ENCODE measurements around the gene GNPTAB. TPM values are rescaled to one million over a fixed set of nuclear protein-coding genes. Genes with fewer than 3 reads are reported as not detected.

Gene GNPTAB
- total and polyA plus RNA-seq, 7 donors: 12.0 to 42.2 (median 25.4) TPM

- intact Hi-C loops (cut with DNase I): no loop called here
- 36 to 63% methylated on average over 3 of the region's 3 CpGs for WGBS, 2 donors
- TF ChIP-seq, protein P1, sequence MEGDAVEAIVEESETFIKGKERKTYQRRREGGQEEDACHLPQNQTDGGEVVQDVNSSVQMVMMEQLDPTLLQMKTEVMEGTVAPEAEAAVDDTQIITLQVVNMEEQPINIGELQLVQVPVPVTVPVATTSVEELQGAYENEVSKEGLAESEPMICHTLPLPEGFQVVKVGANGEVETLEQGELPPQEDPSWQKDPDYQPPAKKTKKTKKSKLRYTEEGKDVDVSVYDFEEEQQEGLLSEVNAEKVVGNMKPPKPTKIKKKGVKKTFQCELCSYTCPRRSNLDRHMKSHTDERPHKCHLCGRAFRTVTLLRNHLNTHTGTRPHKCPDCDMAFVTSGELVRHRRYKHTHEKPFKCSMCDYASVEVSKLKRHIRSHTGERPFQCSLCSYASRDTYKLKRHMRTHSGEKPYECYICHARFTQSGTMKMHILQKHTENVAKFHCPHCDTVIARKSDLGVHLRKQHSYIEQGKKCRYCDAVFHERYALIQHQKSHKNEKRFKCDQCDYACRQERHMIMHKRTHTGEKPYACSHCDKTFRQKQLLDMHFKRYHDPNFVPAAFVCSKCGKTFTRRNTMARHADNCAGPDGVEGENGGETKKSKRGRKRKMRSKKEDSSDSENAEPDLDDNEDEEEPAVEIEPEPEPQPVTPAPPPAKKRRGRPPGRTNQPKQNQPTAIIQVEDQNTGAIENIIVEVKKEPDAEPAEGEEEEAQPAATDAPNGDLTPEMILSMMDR (IDR thresholded peaks at IDR 0.05): no peak
- TF ChIP-seq POLR2AphosphoS5 (IDR thresholded peaks at IDR 0.05) (no peak), POLR2A (IDR thresholded peaks at IDR 0.05) (no peak), EP300 (IDR thresholded peaks at IDR 0.05) (no peak)
Measured at GRCh38 chr12:101714877-101715444, 115.8 kb downstream of the GNPTAB start.

GRCh38 chr12:101713930-101714329 is 116.8 kb downstream of the GNPTAB start:
- no peak for DNase-seq
- TF ChIP-seq, protein P1 (IDR thresholded peaks at IDR 0.05): no peak
- TF ChIP-seq POLR2AphosphoS5 (IDR thresholded peaks at IDR 0.05): no peak
- TF ChIP-seq EP300 (IDR thresholded peaks at IDR 0.05): no peak
- no peak for TF ChIP-seq POLR2A (IDR thresholded peaks at IDR 0.05)
- Histone ChIP-seq H3K36me3 (peaks cover 0 to 10% (median 0%) of the 10 kb centered on the region in 4 donors), H3K9me3 (no peaks in the 10 kb centered on the region), H3K27ac (peak overlapping the region; percentile 43 to 58 (median 46)), H3K27me3 (no peaks in the 10 kb centered on the region), H3K4me1 (peaks cover 0 to 34% (median 24%) of the 10 kb centered on the region in 4 donors), H3K4me3 (no peak overlapping the region)
- intact Hi-C loops (cut with DNase I): no loop called here
- 15 to 74% methylated on average over 2 of the region's 2 CpGs for WGBS, 2 donors

More at GRCh38 chr12:101714877-101715444, 115.8 kb downstream of the GNPTAB start:
- Histone ChIP-seq H3K4me1 (peaks cover 0 to 28% (median 21%) of the 10 kb centered on the region in 4 donors), H3K27ac (no peak overlapping the region), H3K4me3 (no peak overlapping the region), H3K36me3 (peaks cover 0 to 11% (median 0%) of the 10 kb centered on the region in 4 donors), H3K27me3 (no peaks in the 10 kb centered on the region), H3K9me3 (no peaks in the 10 kb centered on the region)
- no peak for DNase-seq

DNA sequence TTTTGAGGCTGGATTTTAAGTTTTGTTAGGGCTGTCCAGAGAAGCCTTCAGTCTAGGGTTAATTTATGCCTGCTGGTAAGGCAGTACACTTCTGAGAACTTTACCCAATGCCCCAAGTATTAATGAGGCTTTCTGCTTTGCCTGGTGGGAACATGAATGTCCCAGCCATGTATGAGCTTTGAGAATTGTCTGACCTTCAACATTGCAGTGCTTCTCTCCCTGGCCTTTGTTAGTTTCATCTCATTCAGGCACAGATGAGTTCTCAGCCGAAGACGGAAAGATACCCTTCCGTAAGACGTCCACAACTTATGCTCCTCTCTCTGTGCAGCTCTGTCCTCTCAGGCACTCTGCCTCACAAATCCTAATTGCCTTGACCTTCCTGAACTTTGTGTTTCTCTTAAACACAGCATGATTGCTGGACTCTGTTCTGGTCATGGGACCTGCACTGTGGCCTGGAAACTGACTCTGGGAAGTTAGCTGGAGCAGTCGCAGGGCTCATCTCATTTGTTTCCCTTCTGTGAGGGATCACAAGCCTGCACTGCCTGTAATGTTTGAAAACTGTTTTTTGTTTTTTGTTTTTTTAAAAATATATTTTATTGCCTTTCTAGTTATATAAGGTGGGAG is 117.6 kb downstream of the GNPTAB start:
- peaks cover 0 to 34% (median 24%) of the 10 kb centered on the region in 4 donors for H3K4me1 ChIP-seq
- DNase-seq: peak; percentile 72

DNA sequence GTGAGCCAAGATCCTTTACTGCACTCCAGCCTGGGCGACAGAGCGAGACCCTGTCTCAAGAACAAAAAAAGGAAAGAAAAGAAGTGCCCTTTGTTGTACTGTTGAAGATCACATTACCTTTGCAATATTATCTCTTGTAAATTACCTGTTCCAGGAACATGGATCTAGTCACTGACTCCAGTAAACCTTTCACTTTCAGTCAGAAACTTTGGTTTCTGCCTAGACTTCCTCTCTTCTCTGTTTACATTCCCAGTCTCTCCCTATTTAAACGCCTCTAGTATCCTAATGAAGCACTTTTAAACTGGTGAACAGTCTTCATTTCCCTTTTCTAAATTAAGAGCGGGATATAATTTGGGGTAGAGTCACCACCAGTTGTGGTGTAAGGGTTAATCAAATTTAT is 120.5 kb downstream of the GNPTAB start:
- intact Hi-C loops (cut with DNase I): no loop called here
- Histone ChIP-seq H3K4me1 (peaks cover 0 to 34% (median 24%) of the 10 kb centered on the region in 4 donors), H3K4me3 (no peak overlapping the region), H3K27me3 (no peaks in the 10 kb centered on the region), H3K9me3 (no peaks in the 10 kb centered on the region), H3K27ac (no peak overlapping the region), H3K36me3 (no peaks in the 10 kb centered on the region)
- TF ChIP-seq EP300 (IDR thresholded peaks at IDR 0.05) (no peak), POLR2AphosphoS5 (IDR thresholded peaks at IDR 0.05) (no peak)
- TF ChIP-seq, protein P1 (IDR thresholded peaks at IDR 0.05): no peak
- DNase-seq: no peak
- 72% methylated on average over 4 of the region's 4 CpGs for WGBS, 2 donors

More for the DNA sequence above, 117.6 kb downstream of the GNPTAB start:
- WGBS, 2 donors: 12 to 61% methylated on average over 5 of the region's 5 CpGs
- peak overlapping the region in 1 of 4 donors; percentile 6 for H3K4me3 ChIP-seq
- no peaks in the 10 kb centered on the region for H3K27me3 ChIP-seq
- intact Hi-C loops (cut with DNase I): no loop called here
- TF ChIP-seq EP300 (IDR thresholded peaks at IDR 0.05): no peak
- no peak for TF ChIP-seq POLR2A (IDR thresholded peaks at IDR 0.05)
- peak in 1 of 4 donors; percentile 29 for TF ChIP-seq POLR2AphosphoS5 (IDR thresholded peaks at IDR 0.05)
- H3K27ac ChIP-seq: peak overlapping the region; percentile 43 to 58 (median 46)
- no peaks in the 10 kb centered on the region for H3K9me3 ChIP-seq
- H3K36me3 ChIP-seq: peaks cover 0 to 10% (median 0%) of the 10 kb centered on the region in 4 donors

DNA sequence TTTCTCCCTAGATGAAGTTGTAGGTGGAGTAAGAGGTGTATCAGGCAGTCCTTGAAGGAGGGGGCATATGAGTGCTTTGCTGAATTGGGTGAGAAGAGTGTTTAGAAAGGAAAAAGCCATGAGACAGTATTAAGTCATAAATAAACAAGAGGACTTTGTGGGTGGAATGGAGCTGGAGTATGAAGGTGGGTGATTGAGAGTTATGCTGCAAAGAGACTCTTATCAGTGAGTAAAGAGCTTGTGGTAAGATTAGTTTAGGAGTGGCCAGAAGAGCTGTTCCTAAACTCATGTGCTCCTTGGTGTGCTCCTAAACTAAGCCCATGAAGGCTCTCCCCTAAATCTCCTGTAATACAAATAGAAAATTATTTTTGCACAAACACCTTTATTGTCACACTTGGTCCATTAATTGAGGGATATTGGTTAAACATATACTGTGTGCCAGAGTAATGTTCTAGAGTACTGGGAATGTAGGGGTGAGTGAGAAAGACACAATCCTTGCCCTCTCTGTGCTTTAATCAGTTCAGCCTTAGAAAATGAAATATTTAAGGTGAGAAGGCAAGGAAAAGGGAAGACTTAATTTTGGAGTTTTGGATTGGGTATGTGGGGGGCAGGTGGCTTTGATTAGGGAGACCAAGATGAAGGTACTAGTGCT is 123.5 kb downstream of the GNPTAB start:
- Histone ChIP-seq H3K4me1 (peaks cover 0 to 31% (median 12%) of the 10 kb centered on the region in 4 donors), H3K9me3 (no peaks in the 10 kb centered on the region), H3K36me3 (no peaks in the 10 kb centered on the region), H3K27ac (no peak overlapping the region), H3K4me3 (no peak overlapping the region), H3K27me3 (no peaks in the 10 kb centered on the region)
- intact Hi-C loops (cut with DNase I): no loop called here
- TF ChIP-seq POLR2A (IDR thresholded peaks at IDR 0.05): no peak
- no peak for TF ChIP-seq POLR2AphosphoS5 (IDR thresholded peaks at IDR 0.05)
- TF ChIP-seq, protein P1 (IDR thresholded peaks at IDR 0.05): no peak
- no peak for TF ChIP-seq EP300 (IDR thresholded peaks at IDR 0.05)
- no peak for DNase-seq

All from sigmoid colon (tissue), 7 donors.